Calu3 (cell line): ENCODE data around the gene HORMAD1. TPM values are rescaled to one million over a fixed set of nuclear protein-coding genes. Genes with fewer than 3 reads are reported as not detected.

ENCODE experiments used
- BruUV-seq: library from RNA; stranded (reverse); fragments of 400-500 nt; replicated peaks from 2 replicates; lab custom pipeline; 2021; lab: Mats Ljungman, UMichigan
- CTCF ChIA-PET: fragments of 300-600 bp; sonication (Branson Sonifier 250); formaldehyde crosslinking; loops from one replicate; lab custom pipeline; 2022; ENCODE audit warnings: antibody characterized with exemption; lab: Charles Lee
- DNase-seq: peaks from one replicate; pipeline ENCODE4 v3.0.0; 2022
- H3K27ac Mint-ChIP-seq: one replicate; pipeline ENCODE4 v1.8.0; 2022; ENCODE audit warnings: mixed read lengths; ENCODE audit not compliant: unreplicated experiment
- H3K27me3 Mint-ChIP-seq: one replicate; pipeline ENCODE4 v1.8.0; 2022; ENCODE audit warnings: mixed read lengths; ENCODE audit not compliant: unreplicated experiment
- H3K36me3 Mint-ChIP-seq: one replicate; pipeline ENCODE4 v1.8.0; 2022; ENCODE audit warnings: mild to moderate bottlenecking, moderate library complexity, mixed read lengths; ENCODE audit not compliant: insufficient read depth, unreplicated experiment
- H3K4me1 Mint-ChIP-seq: one replicate; pipeline ENCODE4 v1.8.0; 2022; ENCODE audit warnings: mild to moderate bottlenecking, low read depth, mixed read lengths; ENCODE audit not compliant: unreplicated experiment
- H3K4me3 Mint-ChIP-seq: one replicate; pipeline ENCODE4 v1.8.0; 2022; ENCODE audit warnings: mild to moderate bottlenecking, low read depth, moderate library complexity, mixed read lengths; ENCODE audit not compliant: unreplicated experiment
- H3K9me3 Mint-ChIP-seq: one replicate; pipeline ENCODE4 v1.8.0; 2022; ENCODE audit warnings: low read depth, mixed read lengths; ENCODE audit not compliant: unreplicated experiment
- intact Hi-C: fragments of 100-400 bp; cut with micrococcal nuclease; formaldehyde crosslinking; loops from one replicate; pipeline ENCODE4 v1.10.0; 2022; ENCODE audit not compliant: unreplicated experiment
- total RNA-seq: library from RNA; stranded (reverse); gene quantifications from 2 replicates; pipeline ENCODE4 v1.2.3, GENCODE V29; 2022
- TF ChIP-seq, protein P1 (sequence below): fragments of 200-600 bp; IDR thresholded peaks from one replicate; pipeline ENCODE4 v1.8.0; 2022; ENCODE audit warnings: antibody characterized with exemption; ENCODE audit not compliant: unreplicated experiment

Gene HORMAD1
- total RNA-seq, 1 experiment from 2014 or later, result not detected

DNA sequence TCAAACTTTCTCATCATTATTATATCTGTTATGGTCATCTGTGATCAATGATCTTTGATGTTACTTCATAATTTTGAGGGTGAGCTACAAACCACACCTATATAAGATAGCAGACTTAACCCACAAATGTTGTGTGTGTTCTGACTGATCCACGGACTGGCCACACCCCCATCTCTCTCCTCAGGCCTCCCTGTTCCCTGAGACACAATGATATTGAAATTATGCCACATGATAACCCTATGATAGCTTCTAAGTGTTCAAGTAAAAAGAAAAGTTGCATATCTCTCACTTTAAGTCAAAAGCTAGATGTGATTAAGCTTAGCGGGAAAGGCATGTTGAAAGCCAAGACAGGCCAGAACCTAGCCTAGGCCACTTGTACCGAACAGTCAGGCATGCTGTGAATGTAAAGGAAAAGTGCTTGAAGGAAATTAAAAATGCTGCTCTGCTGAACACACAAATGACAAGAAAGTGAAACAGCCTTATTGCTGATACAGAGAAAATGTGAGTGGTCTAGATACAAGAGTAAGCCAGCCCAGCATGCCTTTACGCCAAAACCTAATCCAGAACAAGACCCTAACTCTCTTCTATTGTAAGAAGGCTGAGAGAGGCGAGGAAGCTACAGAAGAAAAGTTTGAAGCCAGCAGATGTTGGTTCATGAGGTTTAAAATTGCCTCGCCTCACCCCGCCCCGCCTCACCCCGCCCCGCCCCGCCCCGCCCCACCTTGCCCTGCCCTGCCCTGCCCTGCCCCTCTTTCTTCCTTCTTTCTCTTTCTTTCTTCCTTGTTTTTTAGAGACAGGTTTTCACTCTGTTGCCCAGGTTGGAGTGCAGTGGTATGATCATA is 28.4 kb upstream of the HORMAD1 start:
- H3K4me1 Mint-ChIP-seq, result peaks cover 17% of the 10 kb centered on the region
- no peaks in the 10 kb centered on the region for H3K27me3 Mint-ChIP-seq
- TF ChIP-seq, protein P1, sequence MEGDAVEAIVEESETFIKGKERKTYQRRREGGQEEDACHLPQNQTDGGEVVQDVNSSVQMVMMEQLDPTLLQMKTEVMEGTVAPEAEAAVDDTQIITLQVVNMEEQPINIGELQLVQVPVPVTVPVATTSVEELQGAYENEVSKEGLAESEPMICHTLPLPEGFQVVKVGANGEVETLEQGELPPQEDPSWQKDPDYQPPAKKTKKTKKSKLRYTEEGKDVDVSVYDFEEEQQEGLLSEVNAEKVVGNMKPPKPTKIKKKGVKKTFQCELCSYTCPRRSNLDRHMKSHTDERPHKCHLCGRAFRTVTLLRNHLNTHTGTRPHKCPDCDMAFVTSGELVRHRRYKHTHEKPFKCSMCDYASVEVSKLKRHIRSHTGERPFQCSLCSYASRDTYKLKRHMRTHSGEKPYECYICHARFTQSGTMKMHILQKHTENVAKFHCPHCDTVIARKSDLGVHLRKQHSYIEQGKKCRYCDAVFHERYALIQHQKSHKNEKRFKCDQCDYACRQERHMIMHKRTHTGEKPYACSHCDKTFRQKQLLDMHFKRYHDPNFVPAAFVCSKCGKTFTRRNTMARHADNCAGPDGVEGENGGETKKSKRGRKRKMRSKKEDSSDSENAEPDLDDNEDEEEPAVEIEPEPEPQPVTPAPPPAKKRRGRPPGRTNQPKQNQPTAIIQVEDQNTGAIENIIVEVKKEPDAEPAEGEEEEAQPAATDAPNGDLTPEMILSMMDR, result no peak
- CTCF ChIA-PET, result interaction anchor here (0.6 kb wide), 1 partner anchor 53 kb away, joined by 4 read pairs; no protein-coding TSS in a partner anchor
- intact Hi-C loops, result no loop called here
- no peaks in the 10 kb centered on the region for H3K36me3 Mint-ChIP-seq
- BruUV-seq, result no TSS peak
- H3K27ac Mint-ChIP-seq, result no peak overlapping the region
- no peak overlapping the region for H3K4me3 Mint-ChIP-seq
- DNase-seq, result no peak
- no peaks in the 10 kb centered on the region for H3K9me3 Mint-ChIP-seq

DNA sequence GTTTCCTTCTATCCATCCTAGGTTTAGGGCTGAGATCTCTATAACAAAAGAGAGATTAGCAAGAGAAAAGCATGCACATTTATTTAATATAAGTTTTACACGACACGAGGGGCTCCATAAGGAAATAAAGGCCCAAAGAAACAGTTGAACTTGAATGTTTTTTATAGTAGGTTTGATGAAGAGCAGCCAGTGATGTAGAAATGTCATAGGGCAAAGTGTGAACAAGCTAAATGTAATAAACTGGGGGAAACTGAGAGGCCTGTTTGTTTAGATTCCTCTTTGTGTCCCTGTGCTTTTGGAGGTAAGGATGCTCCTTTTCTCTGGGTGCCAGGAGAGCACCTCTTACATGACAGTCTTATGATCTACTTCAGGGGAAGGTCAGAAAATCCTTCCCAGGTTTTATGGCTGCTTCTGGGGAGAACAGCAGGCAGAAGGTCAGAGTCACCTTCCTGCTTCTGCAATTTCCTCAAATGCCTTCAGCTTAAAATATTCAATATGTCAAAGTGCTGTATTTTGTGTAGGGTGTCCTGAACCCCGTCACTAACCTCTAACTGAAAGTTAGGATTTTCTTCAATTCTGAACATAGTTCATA is 9.5 kb upstream of the HORMAD1 start:
- Mint-ChIP-seq H3K27ac (no peak overlapping the region), H3K4me3 (no peak overlapping the region), H3K9me3 (no peaks in the 10 kb centered on the region), H3K36me3 (no peaks in the 10 kb centered on the region), H3K4me1 (no peaks in the 10 kb centered on the region), H3K27me3 (no peaks in the 10 kb centered on the region)
- DNase-seq, result no peak
- TF ChIP-seq, protein P1, result no peak
- BruUV-seq, result no TSS peak
- intact Hi-C loops, result no loop called here
- CTCF ChIA-PET, result no interaction called here

DNA sequence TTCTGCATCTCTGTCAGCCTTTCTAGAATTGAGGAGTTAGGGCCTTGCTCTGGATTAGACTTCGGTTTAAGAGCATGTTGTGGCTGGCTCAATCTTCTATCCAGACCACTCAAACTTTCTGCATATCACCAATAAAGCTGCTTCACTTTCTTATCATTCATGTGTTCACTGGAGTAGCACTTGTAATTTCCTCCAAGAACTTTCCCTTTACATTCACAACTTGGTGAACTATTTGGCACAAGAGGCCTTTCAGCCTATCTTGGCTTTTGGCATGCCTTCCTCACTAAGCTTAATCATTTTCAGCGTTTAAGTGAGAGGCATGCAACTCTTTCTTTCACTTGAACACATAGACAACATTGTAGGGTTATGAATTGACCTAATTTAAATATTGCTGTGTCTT is 3.6 kb upstream of the HORMAD1 start:
- BruUV-seq, result no TSS peak
- no peaks in the 10 kb centered on the region for H3K4me1 Mint-ChIP-seq
- no peaks in the 10 kb centered on the region for H3K36me3 Mint-ChIP-seq
- CTCF ChIA-PET, result no interaction called here
- no peak overlapping the region for H3K27ac Mint-ChIP-seq
- TF ChIP-seq, protein P1, result no peak
- H3K27me3 Mint-ChIP-seq, result no peaks in the 10 kb centered on the region
- intact Hi-C loops, result no loop called here
- no peak overlapping the region for H3K4me3 Mint-ChIP-seq
- no peaks in the 10 kb centered on the region for H3K9me3 Mint-ChIP-seq
- DNase-seq, result no peak

DNA sequence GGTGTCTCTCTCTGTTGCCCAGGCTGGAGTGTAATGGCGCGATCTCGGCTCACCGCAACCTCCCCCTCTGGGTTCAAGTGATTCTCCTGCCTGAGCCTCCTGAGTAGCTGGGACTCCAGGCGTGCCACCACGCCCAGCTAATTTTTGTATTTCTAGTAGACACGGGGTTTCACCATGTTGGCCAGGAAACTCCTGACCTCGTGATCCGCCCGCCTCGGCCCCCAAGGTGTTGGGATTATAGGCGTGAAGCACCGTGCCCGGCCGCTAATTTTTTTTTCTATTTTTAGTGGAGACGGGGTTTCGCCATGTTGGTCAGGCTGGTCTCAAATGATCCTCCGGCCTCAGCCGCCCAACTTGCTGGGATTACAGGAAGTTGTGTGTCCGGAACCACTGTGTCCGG is 597 bp downstream of the HORMAD1 start:
- Mint-ChIP-seq H3K9me3 (no peaks in the 10 kb centered on the region), H3K36me3 (no peaks in the 10 kb centered on the region), H3K4me1 (no peaks in the 10 kb centered on the region), H3K4me3 (no peak overlapping the region), H3K27me3 (no peaks in the 10 kb centered on the region), H3K27ac (no peak overlapping the region)
- TF ChIP-seq, protein P1, result no peak
- intact Hi-C loops, result no loop called here
- BruUV-seq, result no TSS peak
- no peak for DNase-seq
- CTCF ChIA-PET, result no interaction called here
